ENCODE measurements around the gene PARG.
A peak's percentile ranks its signal among the peaks of the same experiment; 100 is the strongest.

PARG gene

GRCh38 chr10:49830016-49830415, 111.8 kb downstream of the PARG start:
- peak overlapping the region; percentile 54 for H3K27ac ChIP-seq (ENCODE audit: low read depth, low read length, severe bottlenecking)
- H3K4me1 ChIP-seq (ENCODE audit: control insufficient read depth, insufficient read depth, low read length, poor library complexity, severe bottlenecking) = peaks cover 26% of the 10 kb centered on the region
- no peaks in the 10 kb centered on the region for H3K9me3 ChIP-seq (ENCODE audit: control insufficient read depth, low read length)
- peaks cover 13% of the 10 kb centered on the region for H3K36me3 ChIP-seq (ENCODE audit: control insufficient read depth, insufficient read depth, low read length)
- 100% methylated on average over 1 of the region's 3 CpGs; no CpG with 5 or more reads in 1 of the 2 experiments for WGBS, 2 experiments (ENCODE audit: insufficient coverage in 2 of 2)
- no peak overlapping the region for H3K4me3 ChIP-seq (ENCODE audit: extremely low read depth, insufficient read depth, low read length, poor library complexity, severe bottlenecking)

GRCh38 chr10:49827297-49827696, 114.5 kb downstream of the PARG start:
- Histone ChIP-seq H3K36me3 (ENCODE audit: control insufficient read depth, insufficient read depth, low read length) (peaks cover 16% of the 10 kb centered on the region), H3K27ac (ENCODE audit: low read depth, low read length, severe bottlenecking) (no peak overlapping the region), H3K9me3 (ENCODE audit: control insufficient read depth, low read length) (no peaks in the 10 kb centered on the region), H3K4me3 (ENCODE audit: extremely low read depth, insufficient read depth, low read length, poor library complexity, severe bottlenecking) (no peak overlapping the region), H3K4me1 (ENCODE audit: control insufficient read depth, insufficient read depth, low read length, poor library complexity, severe bottlenecking) (peaks cover 19% of the 10 kb centered on the region)
- 82 to 93% methylated on average over 2 of the region's 3 CpGs for WGBS, 2 experiments (ENCODE audit: insufficient coverage in 2 of 2)

DNA sequence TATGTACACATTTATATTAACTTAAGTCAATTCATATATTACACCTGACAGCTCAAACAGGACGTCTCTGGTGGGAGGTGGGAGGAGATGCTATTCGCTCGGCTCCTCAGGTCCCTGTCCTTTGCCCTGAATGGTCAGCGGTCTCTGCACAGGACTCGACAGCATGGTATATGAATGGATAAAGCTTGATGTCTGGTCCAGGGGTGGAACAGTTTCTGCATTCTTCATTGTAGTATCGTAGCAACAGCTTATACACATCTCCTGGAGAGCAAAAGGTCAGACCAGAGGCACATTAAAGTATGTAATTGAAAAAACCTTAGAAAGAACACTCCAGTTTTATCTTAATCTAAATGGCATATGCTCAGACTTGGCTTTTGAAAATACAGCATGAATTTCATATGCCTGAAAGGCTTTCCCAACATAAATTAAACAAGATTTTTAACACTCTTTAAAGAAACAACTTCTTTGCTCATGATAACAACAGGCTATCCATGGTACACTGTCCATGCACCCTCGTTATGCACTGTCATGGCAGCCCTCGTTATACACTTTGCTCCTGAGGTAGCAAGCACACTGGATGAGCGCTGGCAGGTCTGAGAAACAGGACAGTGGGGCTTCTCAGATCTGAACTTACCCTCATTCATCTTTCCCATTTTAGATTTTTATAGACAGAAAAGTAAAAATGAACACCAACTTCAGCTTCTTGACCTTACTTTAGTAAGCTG, 122.4 kb downstream of the PARG start:
- Histone ChIP-seq H3K9me3 (ENCODE audit: control insufficient read depth, low read length) (no peaks in the 10 kb centered on the region), H3K27ac (ENCODE audit: low read depth, low read length, severe bottlenecking) (peak overlapping the region; percentile 26), H3K4me3 (ENCODE audit: extremely low read depth, insufficient read depth, low read length, poor library complexity, severe bottlenecking) (no peak overlapping the region), H3K36me3 (ENCODE audit: control insufficient read depth, insufficient read depth, low read length) (peaks cover 50% of the 10 kb centered on the region), H3K4me1 (ENCODE audit: control insufficient read depth, insufficient read depth, low read length, poor library complexity, severe bottlenecking) (no peaks in the 10 kb centered on the region)
- 86 to 91% methylated on average over 5 to 6 of the region's 9 CpGs for WGBS, 2 experiments (ENCODE audit: insufficient coverage in 2 of 2)

DNA sequence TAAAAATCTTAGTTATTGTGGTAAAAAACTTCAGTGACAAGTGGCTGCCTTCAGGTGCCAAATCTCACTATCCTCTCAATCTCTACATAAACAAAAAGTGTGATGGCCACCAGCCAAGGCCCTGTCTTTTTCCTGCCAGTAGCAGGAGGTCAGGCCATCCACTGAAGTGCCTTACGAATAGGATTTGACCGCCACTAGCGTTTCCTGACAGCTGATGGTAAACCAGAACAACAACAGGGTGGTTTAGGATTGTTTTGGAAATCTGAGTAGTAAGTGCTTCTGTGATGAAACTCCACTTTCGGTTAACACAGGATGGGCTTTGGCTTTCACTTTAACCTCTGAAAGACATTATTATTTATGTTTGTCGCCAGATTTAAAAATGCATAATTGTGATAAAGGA, 124.0 kb downstream of the PARG start:
- Histone ChIP-seq H3K4me3 (ENCODE audit: extremely low read depth, insufficient read depth, low read length, poor library complexity, severe bottlenecking) (no peak overlapping the region), H3K9me3 (ENCODE audit: control insufficient read depth, low read length) (no peaks in the 10 kb centered on the region), H3K4me1 (ENCODE audit: control insufficient read depth, insufficient read depth, low read length, poor library complexity, severe bottlenecking) (no peaks in the 10 kb centered on the region), H3K27ac (ENCODE audit: low read depth, low read length, severe bottlenecking) (no peak overlapping the region), H3K36me3 (ENCODE audit: control insufficient read depth, insufficient read depth, low read length) (peaks cover 50% of the 10 kb centered on the region)
- WGBS, 2 experiments (ENCODE audit: insufficient coverage in 2 of 2) = 87 to 92% methylated on average over 2 to 3 of the region's 5 CpGs

GRCh38 chr10:49803988-49804387, 137.8 kb downstream of the PARG start:
- Histone ChIP-seq H3K27ac (ENCODE audit: low read depth, low read length, severe bottlenecking) (no peak overlapping the region), H3K4me3 (ENCODE audit: extremely low read depth, insufficient read depth, low read length, poor library complexity, severe bottlenecking) (no peak overlapping the region), H3K9me3 (ENCODE audit: control insufficient read depth, low read length) (no peaks in the 10 kb centered on the region), H3K36me3 (ENCODE audit: control insufficient read depth, insufficient read depth, low read length) (no peaks in the 10 kb centered on the region), H3K4me1 (ENCODE audit: control insufficient read depth, insufficient read depth, low read length, poor library complexity, severe bottlenecking) (no peaks in the 10 kb centered on the region)
- WGBS, 2 experiments (ENCODE audit: insufficient coverage in 2 of 2) = 86 to 100% methylated on average over 1 of the region's 2 CpGs

GRCh38 chr10:49798275-49798674, 143.6 kb downstream of the PARG start:
- Histone ChIP-seq H3K4me3 (ENCODE audit: extremely low read depth, insufficient read depth, low read length, poor library complexity, severe bottlenecking) (no peak overlapping the region), H3K27ac (ENCODE audit: low read depth, low read length, severe bottlenecking) (no peak overlapping the region), H3K4me1 (ENCODE audit: control insufficient read depth, insufficient read depth, low read length, poor library complexity, severe bottlenecking) (no peaks in the 10 kb centered on the region), H3K9me3 (ENCODE audit: control insufficient read depth, low read length) (no peaks in the 10 kb centered on the region), H3K36me3 (ENCODE audit: control insufficient read depth, insufficient read depth, low read length) (no peaks in the 10 kb centered on the region)
- WGBS, 2 experiments (ENCODE audit: insufficient coverage in 2 of 2) = 100% methylated on average over 1 of the region's 4 CpGs

- no peaks in the 10 kb centered on the region for H3K4me1 ChIP-seq (ENCODE audit: control insufficient read depth, insufficient read depth, low read length, poor library complexity, severe bottlenecking)
- no peaks in the 10 kb centered on the region for H3K36me3 ChIP-seq (ENCODE audit: control insufficient read depth, insufficient read depth, low read length)
- H3K9me3 ChIP-seq (ENCODE audit: control insufficient read depth, low read length) = no peaks in the 10 kb centered on the region
- 71 to 83% methylated on average over 1 of the region's 5 CpGs for WGBS, 2 experiments (ENCODE audit: insufficient coverage in 2 of 2)
- no peak overlapping the region for H3K27ac ChIP-seq (ENCODE audit: low read depth, low read length, severe bottlenecking)
- H3K4me3 ChIP-seq (ENCODE audit: extremely low read depth, insufficient read depth, low read length, poor library complexity, severe bottlenecking) = no peak overlapping the region
Measured at GRCh38 chr10:49791100-49791499, 150.7 kb downstream of the PARG start.

GRCh38 chr10:49784681-49785080, 157.1 kb downstream of the PARG start:
- no peak overlapping the region for H3K27ac ChIP-seq (ENCODE audit: low read depth, low read length, severe bottlenecking)
- no peak overlapping the region for H3K4me3 ChIP-seq (ENCODE audit: extremely low read depth, insufficient read depth, low read length, poor library complexity, severe bottlenecking)
- no peaks in the 10 kb centered on the region for H3K4me1 ChIP-seq (ENCODE audit: control insufficient read depth, insufficient read depth, low read length, poor library complexity, severe bottlenecking)
- H3K9me3 ChIP-seq (ENCODE audit: control insufficient read depth, low read length) = no peaks in the 10 kb centered on the region
- 82 to 90% methylated on average over 3 to 8 of the region's 8 CpGs for WGBS, 2 experiments (ENCODE audit: insufficient coverage in 2 of 2)
- H3K36me3 ChIP-seq (ENCODE audit: control insufficient read depth, insufficient read depth, low read length) = no peaks in the 10 kb centered on the region

GRCh38 chr10:49783645-49784044, 158.2 kb downstream of the PARG start:
- no peaks in the 10 kb centered on the region for H3K9me3 ChIP-seq (ENCODE audit: control insufficient read depth, low read length)
- H3K4me1 ChIP-seq (ENCODE audit: control insufficient read depth, insufficient read depth, low read length, poor library complexity, severe bottlenecking) = no peaks in the 10 kb centered on the region
- H3K4me3 ChIP-seq (ENCODE audit: extremely low read depth, insufficient read depth, low read length, poor library complexity, severe bottlenecking) = no peak overlapping the region
- no peak overlapping the region for H3K27ac ChIP-seq (ENCODE audit: low read depth, low read length, severe bottlenecking)
- 74 to 75% methylated on average over 2 to 4 of the region's 5 CpGs for WGBS, 2 experiments (ENCODE audit: insufficient coverage in 2 of 2)
- no peaks in the 10 kb centered on the region for H3K36me3 ChIP-seq (ENCODE audit: control insufficient read depth, insufficient read depth, low read length)

DNA sequence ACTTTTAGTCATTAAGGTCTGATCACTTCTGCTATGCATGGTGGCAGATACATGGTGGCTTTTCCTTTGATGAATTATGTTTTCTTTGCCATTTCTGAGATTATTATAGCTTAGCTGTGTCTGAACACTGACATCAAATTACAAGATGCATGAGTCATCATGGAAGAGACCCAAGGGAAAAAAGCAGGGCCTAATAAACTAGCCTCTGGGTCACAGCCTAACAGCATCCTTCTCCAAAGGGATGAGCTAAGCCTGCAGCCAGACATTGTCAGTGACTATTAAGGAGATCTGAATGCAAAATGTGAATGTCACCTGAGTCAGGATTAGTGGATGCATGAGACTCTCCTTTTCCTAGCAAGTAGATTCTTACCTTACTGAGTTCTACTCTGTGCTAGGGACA, 160.6 kb downstream of the PARG start:
- no peaks in the 10 kb centered on the region for H3K9me3 ChIP-seq (ENCODE audit: control insufficient read depth, low read length)
- H3K4me1 ChIP-seq (ENCODE audit: control insufficient read depth, insufficient read depth, low read length, poor library complexity, severe bottlenecking) = no peaks in the 10 kb centered on the region
- no peak overlapping the region for H3K4me3 ChIP-seq (ENCODE audit: extremely low read depth, insufficient read depth, low read length, poor library complexity, severe bottlenecking)
- H3K27ac ChIP-seq (ENCODE audit: low read depth, low read length, severe bottlenecking) = no peak overlapping the region
- H3K36me3 ChIP-seq (ENCODE audit: control insufficient read depth, insufficient read depth, low read length) = no peaks in the 10 kb centered on the region

DNA sequence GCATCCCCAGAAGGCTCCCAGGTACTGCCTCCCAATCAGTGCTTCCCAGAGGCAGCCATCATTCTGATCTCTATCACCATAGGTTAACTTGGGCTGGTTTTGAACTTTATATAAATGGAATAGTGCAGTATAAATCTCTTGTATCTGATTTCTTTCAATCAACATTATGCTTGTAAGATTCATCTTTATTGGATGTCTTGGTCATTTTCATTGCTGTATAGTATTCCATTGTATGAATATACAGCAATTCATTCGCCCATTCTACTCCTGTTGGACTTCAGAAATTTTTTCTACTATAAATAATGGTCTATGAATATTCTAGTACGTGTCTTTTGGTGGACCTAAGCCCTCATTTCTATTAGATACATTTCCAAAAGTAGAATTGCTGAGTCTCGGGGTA, 163.6 kb downstream of the PARG start:
- H3K4me3 ChIP-seq (ENCODE audit: extremely low read depth, insufficient read depth, low read length, poor library complexity, severe bottlenecking) = no peak overlapping the region
- no peaks in the 10 kb centered on the region for H3K4me1 ChIP-seq (ENCODE audit: control insufficient read depth, insufficient read depth, low read length, poor library complexity, severe bottlenecking)
- H3K9me3 ChIP-seq (ENCODE audit: control insufficient read depth, low read length) = no peaks in the 10 kb centered on the region
- no peak overlapping the region for H3K27ac ChIP-seq (ENCODE audit: low read depth, low read length, severe bottlenecking)
- WGBS, 2 experiments (ENCODE audit: insufficient coverage in 2 of 2) = 71 to 100% methylated on average over 1 of the region's 3 CpGs
- no peaks in the 10 kb centered on the region for H3K36me3 ChIP-seq (ENCODE audit: control insufficient read depth, insufficient read depth, low read length)
